Gastrocnemius medialis (tissue), 4 donors: ENCODE results near the gene PNMA8A. TPM values are rescaled to one million over a fixed set of nuclear protein-coding genes. Genes with fewer than 3 reads are reported as not detected.
"Not testable (repeated sequence)": the region's sequence is repeated elsewhere in the genome, so short reads cannot be mapped to it uniquely, and the experiment has no call there.

ENCODE experiments used
- ATAC-seq, 2 donors: fragments of 150-250 bp; one replicate each; pipeline ENCODE4 v1.9.1; 2016
- DNase-seq, 2 donors: peaks; one replicate each; pipeline ENCODE4 v3.0.0-alpha.2; 2019
- H3K27ac ChIP-seq, 4 donors: fragments of 200-600 bp; sonication (generic); 1 replicate in 1 of 4; 2 replicates in 3 of 4; pipeline ENCODE4 v1.5.1; 2016 to 2018; ENCODE audit warnings: mild to moderate bottlenecking in 2 of 4, moderate library complexity in 1 of 4
- H3K27me3 ChIP-seq, 3 donors: fragments of 200-600 bp; sonication (generic) in 2 of 3; 1 replicate in 1 of 3; 2 replicates in 2 of 3; pipeline versions ENCODE4 v1.5.1 to v1.6.0; 2016 to 2019; ENCODE audit warnings: mild to moderate bottlenecking in 1 of 3, moderate library complexity in 1 of 3
- H3K36me3 ChIP-seq, 2 donors: fragments of 200-600 bp; sonication (generic) in 1 of 2; one replicate each; pipeline ENCODE4 v1.5.1; 2017 to 2018
- H3K4me1 ChIP-seq, 2 donors: fragments of 200-600 bp; sonication (generic) in 1 of 2; one replicate each; pipeline ENCODE4 v1.5.1; 2016 to 2017; ENCODE audit warnings: mild to moderate bottlenecking in 2 of 2
- H3K4me3 ChIP-seq, 4 donors: fragments of 200-600 bp; sonication (generic) in 3 of 4; 1 replicate in 1 of 4; 2 replicates in 3 of 4; pipeline ENCODE4 v1.5.1; 2016 to 2019; ENCODE audit warnings: mild to moderate bottlenecking in 2 of 4
- H3K9me3 ChIP-seq, 3 donors: fragments of 200-600 bp; sonication (generic) in 2 of 3; 1 replicate in 1 of 3; 2 replicates in 2 of 3; pipeline ENCODE4 v1.5.1; 2016 to 2019
- POLR2A ChIP-seq, 2 donors: fragments of 450-650 bp; IDR thresholded peaks; one replicate each; pipeline ENCODE4 v1.6.1; 2017; ENCODE audit warnings: antibody characterized with exemption in 2 of 2, mild to moderate bottlenecking in 2 of 2, moderate library complexity in 2 of 2
- in situ Hi-C, 4 donors: fragments of 200-750 bp; cut with MboI; loops; one replicate each; pipeline versions ENCODE4 v1.15.0 to v1.8.0; 2017; ENCODE audit warnings: low sequenced_read_pairs in 4 of 4
- intact Hi-C: fragments of 100-400 bp; cut with DNase I; formaldehyde crosslinking; loops from one replicate; pipeline ENCODE4 v1.15.1; 2023; ENCODE audit warnings: low total_unique reads
- total RNA-seq, 4 donors: library from RNA; depleted of rRNA; stranded (reverse); fragments of >200 nt; gene quantifications; one replicate each; pipeline versions ENCODE4 v1.1.0 to v1.2.3, GENCODE V29; 2016
- TF ChIP-seq, protein P1 (sequence below), 5 experiments: fragments of 450-650 bp in 3 of 5; fragments of 200-600 bp in 2 of 5; sonication (generic) in 2 of 5; IDR thresholded peaks in 4 of 5; conservative IDR thresholded peaks in 1 of 5; 1 replicate in 4 of 5; 2 replicates in 1 of 5; pipeline ENCODE4 v1.5.1; 2016 to 2019; ENCODE audit warnings: antibody characterized with exemption in 5 of 5, mild to moderate bottlenecking in 3 of 5, moderate library complexity in 3 of 5

PNMA8A gene
- total RNA-seq, 4 donors from 2014 or later, result 0.13 to 0.83 (median 0.60) TPM; not detected in 1

DNA sequence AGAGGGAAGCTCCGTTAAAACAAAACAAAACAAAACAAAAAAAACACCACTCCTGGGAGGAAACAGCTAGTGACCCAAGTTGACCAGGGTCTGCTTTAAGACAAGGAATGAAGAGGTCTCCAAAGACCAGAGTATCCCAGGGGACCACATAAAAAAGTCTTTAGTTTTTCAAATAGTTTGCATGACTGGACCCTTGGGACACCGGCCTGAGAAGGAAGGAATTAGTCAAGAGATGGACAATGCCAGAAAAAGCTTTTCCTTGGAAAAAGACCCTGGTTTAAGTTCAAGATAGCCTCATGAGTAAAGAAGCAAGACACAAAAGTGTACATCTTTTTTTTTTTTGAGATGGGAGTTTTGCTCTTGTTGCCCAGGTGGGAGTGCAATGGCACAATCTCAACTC is 36.8 kb upstream of the PNMA8A start:
- TF ChIP-seq, protein P1, sequence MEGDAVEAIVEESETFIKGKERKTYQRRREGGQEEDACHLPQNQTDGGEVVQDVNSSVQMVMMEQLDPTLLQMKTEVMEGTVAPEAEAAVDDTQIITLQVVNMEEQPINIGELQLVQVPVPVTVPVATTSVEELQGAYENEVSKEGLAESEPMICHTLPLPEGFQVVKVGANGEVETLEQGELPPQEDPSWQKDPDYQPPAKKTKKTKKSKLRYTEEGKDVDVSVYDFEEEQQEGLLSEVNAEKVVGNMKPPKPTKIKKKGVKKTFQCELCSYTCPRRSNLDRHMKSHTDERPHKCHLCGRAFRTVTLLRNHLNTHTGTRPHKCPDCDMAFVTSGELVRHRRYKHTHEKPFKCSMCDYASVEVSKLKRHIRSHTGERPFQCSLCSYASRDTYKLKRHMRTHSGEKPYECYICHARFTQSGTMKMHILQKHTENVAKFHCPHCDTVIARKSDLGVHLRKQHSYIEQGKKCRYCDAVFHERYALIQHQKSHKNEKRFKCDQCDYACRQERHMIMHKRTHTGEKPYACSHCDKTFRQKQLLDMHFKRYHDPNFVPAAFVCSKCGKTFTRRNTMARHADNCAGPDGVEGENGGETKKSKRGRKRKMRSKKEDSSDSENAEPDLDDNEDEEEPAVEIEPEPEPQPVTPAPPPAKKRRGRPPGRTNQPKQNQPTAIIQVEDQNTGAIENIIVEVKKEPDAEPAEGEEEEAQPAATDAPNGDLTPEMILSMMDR (IDR thresholded peaks at IDR 0.05 in 4 of 5, conservative IDR thresholded peaks at IDR 0.05 in 1 of 5), result no peak
- TF ChIP-seq POLR2A (IDR thresholded peaks at IDR 0.05), result no peak
- Histone ChIP-seq H3K4me3 (no peak overlapping the region), H3K4me1 (peaks cover 0 to 2% of the 10 kb centered on the region in 2 donors), H3K27me3 (no peaks in the 10 kb centered on the region), H3K27ac (no peak overlapping the region), H3K9me3 (no peaks in the 10 kb centered on the region), H3K36me3 (no peaks in the 10 kb centered on the region)
- intact Hi-C loops (no loop called here), in situ Hi-C loops (no loop called here)
- ATAC-seq (no peak), DNase-seq (no peak)

DNA sequence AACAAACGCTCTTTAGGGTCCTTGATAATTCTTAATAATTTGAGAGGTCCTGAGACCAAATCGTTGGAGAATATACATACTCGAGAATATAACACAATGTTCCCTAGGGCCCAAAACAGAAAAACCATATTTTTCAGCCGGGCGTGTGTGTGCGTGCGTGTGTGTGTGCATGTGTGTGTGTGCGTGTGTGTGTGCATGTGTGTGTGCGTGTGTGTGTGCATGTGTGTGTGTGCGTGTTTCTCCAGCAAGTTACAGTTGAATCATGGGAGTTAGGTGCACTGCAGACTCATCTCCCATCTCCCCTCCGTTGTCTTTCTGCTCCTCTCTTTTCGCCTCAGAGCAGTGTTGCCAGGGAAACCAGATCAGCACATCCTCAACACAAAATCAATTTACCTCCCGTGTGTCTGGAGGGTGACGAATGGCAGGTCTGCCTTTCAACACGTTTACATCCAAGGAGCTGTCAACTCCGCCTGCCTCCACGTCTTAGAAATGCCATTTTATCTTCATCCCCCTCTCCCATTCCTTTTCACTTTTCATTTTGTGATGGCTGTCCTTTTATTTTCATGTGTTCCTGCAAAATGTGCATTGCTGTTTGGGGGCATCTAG is 32.6 kb upstream of the PNMA8A start:
- H3K27me3 ChIP-seq, result no peaks in the 10 kb centered on the region
- H3K4me3 ChIP-seq, result no peak overlapping the region
- in situ Hi-C loops, result no loop called here
- ATAC-seq (no peak), DNase-seq (no peak)
- H3K9me3 ChIP-seq, result no peaks in the 10 kb centered on the region
- no peak overlapping the region for H3K27ac ChIP-seq
- no peaks in the 10 kb centered on the region for H3K4me1 ChIP-seq
- TF ChIP-seq, protein P1 (IDR thresholded peaks at IDR 0.05 in 4 of 5, conservative IDR thresholded peaks at IDR 0.05 in 1 of 5), result no peak
- TF ChIP-seq POLR2A (IDR thresholded peaks at IDR 0.05), result no peak
- H3K36me3 ChIP-seq, result no peaks in the 10 kb centered on the region
- intact Hi-C loops, result no loop called here

DNA sequence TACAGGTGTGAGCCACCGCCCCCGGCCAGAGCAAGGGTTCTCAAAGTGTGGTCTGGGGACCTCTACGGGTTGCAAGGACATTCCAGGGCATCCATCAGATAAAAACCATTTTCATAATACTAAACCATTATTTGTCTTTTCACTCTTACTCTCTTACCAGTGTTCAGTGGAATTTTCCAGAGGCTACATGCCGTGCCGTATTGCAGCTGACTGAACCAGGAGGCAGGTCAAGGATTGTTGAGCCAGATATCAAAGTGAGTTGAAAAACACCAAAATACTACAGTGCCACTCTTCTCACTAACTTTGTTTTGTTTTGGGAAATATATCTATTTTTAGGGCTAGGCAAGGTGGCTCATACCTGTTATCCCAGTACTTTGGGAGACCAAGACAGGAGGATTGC is 31.5 kb upstream of the PNMA8A start:
- TF ChIP-seq, protein P1 (IDR thresholded peaks at IDR 0.05 in 4 of 5, conservative IDR thresholded peaks at IDR 0.05 in 1 of 5), result no peak
- TF ChIP-seq POLR2A (IDR thresholded peaks at IDR 0.05), result no peak
- no peaks in the 10 kb centered on the region for H3K9me3 ChIP-seq
- H3K36me3 ChIP-seq, result no peaks in the 10 kb centered on the region
- no peaks in the 10 kb centered on the region for H3K27me3 ChIP-seq
- H3K4me1 ChIP-seq, result no peaks in the 10 kb centered on the region
- H3K4me3 ChIP-seq, result no peak overlapping the region
- ATAC-seq, result no peak
- H3K27ac ChIP-seq, result no peak overlapping the region
- DNase-seq, result no peak
- intact Hi-C loops (no loop called here), in situ Hi-C loops (no loop called here)

DNA sequence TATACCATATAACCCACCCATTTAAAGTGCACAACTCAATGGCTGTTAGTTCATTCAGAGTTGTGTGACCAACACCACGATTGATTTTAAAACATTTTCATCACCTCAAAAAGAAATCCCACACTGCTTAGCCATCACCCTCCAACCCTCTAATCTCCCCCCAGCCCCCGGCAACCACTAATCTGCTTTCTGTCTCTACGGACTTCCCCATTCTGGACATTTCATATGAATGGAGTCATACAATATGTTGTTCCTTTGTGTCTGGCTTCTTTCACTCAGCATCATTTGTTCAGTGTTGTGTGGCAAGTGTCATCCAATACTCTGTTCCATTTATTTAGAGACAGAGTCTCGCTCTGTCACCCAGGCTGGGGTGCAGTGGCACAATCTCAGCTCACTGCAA is 28.3 kb upstream of the PNMA8A start:
- H3K36me3 ChIP-seq, result no peaks in the 10 kb centered on the region
- TF ChIP-seq POLR2A (IDR thresholded peaks at IDR 0.05), result no peak
- TF ChIP-seq, protein P1 (IDR thresholded peaks at IDR 0.05 in 4 of 5, conservative IDR thresholded peaks at IDR 0.05 in 1 of 5), result no peak
- no peak overlapping the region for H3K27ac ChIP-seq
- intact Hi-C loops (no loop called here), in situ Hi-C loops (loop anchor here in 1 of 4 donors (25.0 kb wide), 1 partner anchor 212 kb away; the partner anchor contains the start of gene HIF3A)
- H3K9me3 ChIP-seq, result no peaks in the 10 kb centered on the region
- no peaks in the 10 kb centered on the region for H3K4me1 ChIP-seq
- ATAC-seq (no peak), DNase-seq (no peak)
- H3K4me3 ChIP-seq, result no peak overlapping the region
- H3K27me3 ChIP-seq, result peaks cover 4 to 10% (median 7%) of the 10 kb centered on the region in 3 donors

DNA sequence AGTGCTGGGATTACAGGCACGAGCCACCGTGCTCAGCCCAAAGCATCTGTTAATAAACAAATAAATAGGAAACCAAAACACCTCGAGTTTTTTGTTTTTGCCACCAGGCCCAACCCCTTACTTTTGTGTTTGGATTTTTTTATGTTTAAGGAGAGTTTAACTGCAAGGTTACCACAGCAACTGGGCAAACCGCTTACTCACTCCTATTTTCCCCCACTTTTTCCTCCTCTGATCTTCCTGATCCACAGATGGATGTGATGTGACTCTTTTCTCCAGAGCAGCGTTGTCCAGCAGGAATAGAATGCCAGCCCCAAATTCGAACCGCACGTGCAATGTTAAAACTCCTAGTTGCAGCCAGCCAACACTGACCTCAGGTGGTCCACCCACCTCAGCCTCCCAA is 26.4 kb upstream of the PNMA8A start:
- no peak for ATAC-seq
- H3K9me3 ChIP-seq, result no peaks in the 10 kb centered on the region
- in situ Hi-C loops (loop anchor here in 1 of 4 donors (25.0 kb wide), 1 partner anchor 210 kb away; the partner anchor contains the start of gene HIF3A), intact Hi-C loops (no loop called here)
- H3K4me3 ChIP-seq, result no peak overlapping the region
- H3K27me3 ChIP-seq, result peaks cover 7 to 16% (median 10%) of the 10 kb centered on the region in 3 donors
- no peak for TF ChIP-seq POLR2A (IDR thresholded peaks at IDR 0.05)
- TF ChIP-seq, protein P1 (IDR thresholded peaks at IDR 0.05 in 4 of 5, conservative IDR thresholded peaks at IDR 0.05 in 1 of 5), result no peak
- no peaks in the 10 kb centered on the region for H3K4me1 ChIP-seq
- H3K36me3 ChIP-seq, result no peaks in the 10 kb centered on the region
- DNase-seq, result no peak
- H3K27ac ChIP-seq, result no peak overlapping the region

DNA sequence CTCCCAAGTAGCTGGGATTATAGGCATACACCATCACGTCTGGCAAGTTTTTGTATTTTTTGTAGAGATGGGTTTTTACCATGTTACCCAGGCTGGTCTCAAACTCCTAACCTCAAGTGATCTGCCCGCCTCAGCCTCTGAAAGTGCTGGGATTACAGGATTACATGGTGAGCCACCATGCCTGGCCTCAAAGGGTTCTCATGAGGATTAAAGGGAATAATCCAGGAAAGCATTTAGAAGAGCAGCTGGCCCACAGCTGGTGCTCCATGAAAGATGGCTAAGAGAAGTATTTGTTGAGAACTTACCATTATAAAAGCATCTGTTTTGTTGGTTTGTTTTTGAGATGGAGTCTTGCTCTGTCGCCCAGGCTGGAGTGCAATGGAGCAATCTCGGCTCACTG is 25.5 kb upstream of the PNMA8A start:
- intact Hi-C loops, DNase-seq, ATAC-seq, H3K9me3 ChIP-seq, H3K27ac ChIP-seq, H3K4me3 ChIP-seq, H3K4me1 ChIP-seq, H3K36me3 ChIP-seq: not testable (repeated sequence)
- in situ Hi-C loops, result loop anchor here in 1 of 4 donors (25.0 kb wide), 1 partner anchor 210 kb away; the partner anchor contains the start of gene HIF3A
- H3K27me3 ChIP-seq, result peaks cover 13 to 17% (median 16%) of the 10 kb centered on the region in 3 donors
